Activated CD4-positive, alpha-beta T cell treated with anti-CD3 and anti-CD28 coated beads, Interleukin-2, Interleukin-4, amounts not matched to agents 100 ng/mL and 50 ng/mL, durations not matched to agents 16 hours and 8 hours (primary cell): ENCODE data around the gene ZMPSTE24.

Source experiments
- DNase-seq: peaks from one replicate; pipeline ENCODE4 v3.0.0-alpha.2; 2020; ENCODE audit warnings: low spot score

Gene ZMPSTE24

GRCh38 chr1:40264354-40264781, 6.3 kb downstream of the ZMPSTE24 start:
- peak; percentile 68 for DNase-seq

GRCh38 chr1:40265298-40265697, 7.3 kb downstream of the ZMPSTE24 start:
- DNase-seq = no peak

DNA sequence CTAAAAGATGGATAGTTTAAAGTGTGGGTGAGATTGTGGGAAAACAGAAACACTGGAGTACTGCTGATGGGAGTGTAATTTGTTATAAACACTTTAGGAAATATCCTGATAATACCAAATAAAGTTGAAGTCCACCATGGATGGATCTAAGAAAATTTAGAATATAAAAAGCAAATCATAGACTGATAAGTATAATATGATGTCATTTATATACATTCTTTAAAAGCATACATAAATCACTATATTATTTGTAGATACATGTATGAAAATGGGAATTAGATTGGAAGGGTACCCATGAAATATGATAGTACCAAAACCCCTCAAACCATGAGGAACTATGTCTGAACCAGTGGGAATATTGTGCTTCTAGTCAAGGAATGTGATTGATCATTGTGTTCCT, 7.9 kb downstream of the ZMPSTE24 start:
- DNase-seq = no peak

DNA sequence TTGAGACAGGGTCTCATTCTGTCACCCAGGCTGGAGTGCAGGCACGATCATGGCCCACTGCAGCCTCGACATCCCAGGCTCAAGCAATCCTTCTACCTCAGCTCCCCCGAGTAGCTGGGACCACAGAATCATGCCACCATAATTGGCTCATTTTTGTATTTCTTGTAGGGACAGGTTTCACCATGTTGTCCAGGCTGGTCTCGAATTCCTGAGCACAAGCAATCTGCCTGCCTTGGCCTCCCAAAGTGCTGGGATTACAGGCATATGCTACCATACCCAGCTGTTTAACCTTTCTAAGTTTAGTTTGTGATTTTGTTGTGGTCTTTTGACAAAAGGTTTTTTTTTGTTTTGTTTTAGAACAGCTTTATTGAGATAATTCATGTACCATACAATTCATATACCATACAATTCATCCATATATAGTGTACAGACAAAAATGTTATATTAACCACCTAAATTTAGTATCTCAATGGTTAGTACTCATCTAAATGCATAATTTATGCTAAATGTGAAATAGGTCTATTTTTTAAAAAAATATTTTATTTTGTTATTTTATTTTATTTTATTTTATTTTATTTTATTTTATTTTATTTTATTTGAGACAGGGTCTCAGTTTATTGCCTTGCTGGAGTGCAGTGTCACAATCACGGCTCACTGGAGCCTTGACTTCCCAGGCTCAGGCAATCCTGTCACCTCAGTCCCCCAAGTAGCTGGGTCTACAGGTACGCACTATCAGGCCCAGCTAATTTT, 8.9 kb downstream of the ZMPSTE24 start:
- DNase-seq = no peak

- DNase-seq = no peak
Measured at GRCh38 chr1:40267767-40268187, 9.7 kb downstream of the ZMPSTE24 start.

- no peak for DNase-seq
Measured at GRCh38 chr1:40268211-40268610, 10.2 kb downstream of the ZMPSTE24 start.

- peak; percentile 66 for DNase-seq
Measured at GRCh38 chr1:40270152-40270834, 12.3 kb downstream of the ZMPSTE24 start.

DNA sequence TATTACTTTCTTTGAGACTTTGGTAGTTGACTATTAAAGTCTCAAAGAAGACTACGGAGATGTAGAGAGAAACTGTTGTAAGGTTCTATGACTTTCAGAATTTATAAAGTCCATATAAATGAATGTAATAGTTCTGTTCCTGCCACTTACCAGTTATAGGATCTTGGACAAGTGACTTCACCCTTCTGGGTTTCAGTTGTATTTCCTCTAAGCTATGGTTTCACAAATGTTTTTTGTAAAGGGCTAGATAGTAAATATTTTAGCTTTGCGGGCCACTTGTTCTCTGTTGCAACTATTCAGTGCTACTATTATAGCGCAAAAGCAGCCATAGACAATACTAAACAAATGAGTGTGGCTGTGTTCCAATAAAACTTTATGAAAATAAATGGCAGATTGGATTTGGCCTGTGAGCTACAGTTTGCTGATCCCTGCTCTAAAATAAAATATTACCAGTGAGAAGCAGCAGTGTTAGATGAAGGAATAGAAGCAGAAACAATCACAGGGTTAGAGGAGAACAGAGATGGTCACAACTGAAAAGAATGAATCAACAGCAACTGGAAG, 14.7 kb downstream of the ZMPSTE24 start:
- no peak for DNase-seq

DNA sequence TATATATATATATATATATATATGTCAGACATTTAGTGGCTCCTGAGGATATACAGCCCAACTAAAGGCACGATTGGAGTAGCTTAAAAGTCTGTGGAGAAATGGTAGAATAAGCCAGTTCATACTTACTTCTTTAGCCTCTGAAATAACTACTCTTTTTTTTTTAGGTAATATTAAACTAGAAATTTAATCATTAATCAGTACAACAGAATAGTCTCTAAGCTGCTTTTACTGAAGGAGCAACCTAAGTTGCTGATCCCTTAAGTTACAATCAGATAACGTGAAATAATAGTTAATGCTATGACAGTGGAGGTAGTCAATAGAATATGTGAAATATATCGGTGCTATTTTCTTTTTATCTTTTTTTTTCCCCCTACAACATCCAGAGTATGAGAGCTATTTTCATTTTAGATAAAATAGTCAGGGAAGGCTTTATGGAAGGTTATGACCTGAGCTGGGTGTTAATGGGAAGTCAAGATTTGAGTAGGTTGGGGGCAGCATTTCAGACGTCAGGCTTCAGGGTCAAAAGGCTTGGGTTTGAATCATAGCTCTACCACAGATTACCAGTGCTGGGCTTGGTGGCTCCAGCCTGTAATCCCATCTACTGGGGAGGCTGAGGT, 15.6 kb downstream of the ZMPSTE24 start:
- no peak for DNase-seq

GRCh38 chr1:40274331-40274730, 16.3 kb downstream of the ZMPSTE24 start:
- no peak for DNase-seq

GRCh38 chr1:40276122-40276521, 18.1 kb downstream of the ZMPSTE24 start:
- DNase-seq = no peak

DNA sequence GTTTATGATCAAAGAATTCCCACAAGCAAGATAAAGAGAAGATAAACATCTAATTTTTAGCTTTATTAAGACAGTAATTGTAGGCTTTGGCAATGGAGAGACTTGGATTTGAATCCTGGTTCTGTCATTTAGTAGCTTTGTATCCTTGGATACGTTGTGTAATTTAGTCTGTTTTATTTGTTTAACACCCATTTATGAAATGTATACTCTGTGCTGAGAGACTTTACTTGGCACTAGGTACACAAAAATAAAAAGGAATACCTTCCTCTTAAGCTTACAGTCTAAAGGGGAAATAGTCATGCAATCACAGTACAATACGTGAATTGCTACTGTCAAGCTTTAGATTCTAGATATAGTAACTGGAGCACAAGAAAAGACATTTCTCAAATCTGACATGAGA, 23.8 kb downstream of the ZMPSTE24 start:
- no peak for DNase-seq

DNA sequence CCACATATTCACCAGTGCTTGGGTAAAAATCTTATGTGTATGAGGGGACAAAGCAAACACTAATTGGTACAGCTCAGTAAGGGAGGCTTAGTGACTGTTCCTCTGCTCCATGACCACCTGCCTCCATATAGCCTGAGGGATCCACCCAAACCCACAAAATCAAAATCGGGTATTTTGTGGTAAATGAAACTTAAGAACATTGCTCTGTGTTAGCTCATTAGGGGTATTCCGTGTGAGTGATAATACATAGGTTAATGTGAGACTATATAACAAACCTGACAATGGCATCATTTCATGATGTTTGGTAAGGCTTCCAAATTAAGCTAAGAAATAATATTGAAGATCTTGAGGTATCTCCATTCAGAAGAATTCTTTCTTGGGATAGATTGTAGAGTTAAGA, 33.3 kb downstream of the ZMPSTE24 start:
- no peak for DNase-seq

- no peak for DNase-seq
Measured at GRCh38 chr1:40299366-40300248, 41.6 kb downstream of the ZMPSTE24 start.

- DNase-seq = no peak
Measured at GRCh38 chr1:40300249-40300567, 42.2 kb downstream of the ZMPSTE24 start.

DNA sequence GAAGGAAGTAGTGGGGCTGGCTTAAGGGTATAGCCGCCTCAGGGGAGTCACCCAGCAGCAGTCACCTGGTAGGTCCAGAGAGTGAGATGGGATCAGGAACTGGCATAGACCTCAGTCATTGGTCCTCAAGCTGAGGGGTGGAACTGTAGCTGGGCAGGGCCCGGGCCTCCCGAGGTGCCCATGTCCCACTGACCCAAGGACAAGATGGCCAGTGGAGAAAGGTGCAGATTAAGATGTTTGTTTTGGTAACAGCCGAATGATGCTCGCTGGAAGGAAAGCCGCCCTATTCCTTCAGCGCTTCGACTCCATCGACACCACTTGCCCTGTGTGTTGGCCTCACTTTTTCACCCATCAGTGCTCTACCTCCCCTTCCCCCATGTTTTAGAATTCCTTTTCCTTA, 42.6 kb downstream of the ZMPSTE24 start:
- no peak for DNase-seq

- no peak for DNase-seq
Measured at GRCh38 chr1:40301066-40301465, 43.0 kb downstream of the ZMPSTE24 start.

DNA sequence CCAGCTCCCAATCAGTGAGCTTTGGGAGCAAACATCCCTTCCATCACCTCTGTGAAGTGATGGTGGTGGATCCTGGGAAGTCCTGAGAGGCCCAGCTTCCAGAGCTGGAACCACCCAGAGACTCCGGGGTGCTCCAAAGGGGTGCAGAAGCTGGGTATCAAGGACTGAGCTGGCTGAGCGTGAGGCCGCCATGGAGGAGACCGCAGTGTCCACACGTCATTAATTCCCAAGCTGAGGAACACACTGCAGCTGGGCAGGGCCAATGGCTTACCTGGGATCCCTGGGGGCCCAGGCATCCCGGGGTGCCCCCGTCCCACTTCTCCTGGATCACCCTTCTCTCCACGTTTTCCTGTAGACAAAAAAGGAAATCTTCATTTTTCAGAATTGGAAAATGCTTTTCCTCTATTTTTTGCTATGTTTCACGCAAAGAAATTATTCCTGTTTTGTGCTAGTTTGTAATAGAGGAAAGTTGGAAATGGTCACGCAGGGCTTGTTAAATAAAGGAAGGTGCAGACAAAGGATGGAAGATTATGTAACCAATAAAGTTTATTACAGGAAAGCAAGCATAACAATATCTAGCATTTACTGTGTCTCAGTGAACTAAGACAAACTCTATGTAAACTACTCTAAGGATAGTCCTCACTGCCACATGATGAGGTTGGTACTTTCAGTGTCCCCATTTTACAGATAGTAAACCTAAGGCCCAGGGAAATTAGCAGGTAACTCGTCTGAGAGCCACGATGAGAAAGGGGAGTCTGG, 43.7 kb downstream of the ZMPSTE24 start:
- DNase-seq = no peak

DNA sequence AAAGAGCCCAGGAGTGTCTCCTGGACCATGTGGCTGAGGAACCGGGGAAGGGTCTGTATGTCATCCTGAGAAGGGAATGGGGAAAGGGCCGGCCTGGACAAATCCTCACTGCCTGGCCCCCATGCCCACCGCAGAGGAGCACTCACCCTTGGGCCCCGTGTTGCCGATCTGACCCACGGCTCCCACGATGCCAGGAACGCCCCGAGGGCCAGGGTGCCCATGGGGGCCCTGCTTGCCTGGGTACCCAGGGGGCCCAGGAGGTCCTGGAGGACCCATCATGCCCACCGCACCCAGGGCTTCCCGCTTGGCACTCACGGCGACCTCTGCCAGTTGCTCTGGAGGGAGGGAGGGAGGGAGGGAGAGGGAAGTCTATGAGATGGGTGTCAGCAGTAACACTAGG, 44.4 kb downstream of the ZMPSTE24 start:
- no peak for DNase-seq

DNA sequence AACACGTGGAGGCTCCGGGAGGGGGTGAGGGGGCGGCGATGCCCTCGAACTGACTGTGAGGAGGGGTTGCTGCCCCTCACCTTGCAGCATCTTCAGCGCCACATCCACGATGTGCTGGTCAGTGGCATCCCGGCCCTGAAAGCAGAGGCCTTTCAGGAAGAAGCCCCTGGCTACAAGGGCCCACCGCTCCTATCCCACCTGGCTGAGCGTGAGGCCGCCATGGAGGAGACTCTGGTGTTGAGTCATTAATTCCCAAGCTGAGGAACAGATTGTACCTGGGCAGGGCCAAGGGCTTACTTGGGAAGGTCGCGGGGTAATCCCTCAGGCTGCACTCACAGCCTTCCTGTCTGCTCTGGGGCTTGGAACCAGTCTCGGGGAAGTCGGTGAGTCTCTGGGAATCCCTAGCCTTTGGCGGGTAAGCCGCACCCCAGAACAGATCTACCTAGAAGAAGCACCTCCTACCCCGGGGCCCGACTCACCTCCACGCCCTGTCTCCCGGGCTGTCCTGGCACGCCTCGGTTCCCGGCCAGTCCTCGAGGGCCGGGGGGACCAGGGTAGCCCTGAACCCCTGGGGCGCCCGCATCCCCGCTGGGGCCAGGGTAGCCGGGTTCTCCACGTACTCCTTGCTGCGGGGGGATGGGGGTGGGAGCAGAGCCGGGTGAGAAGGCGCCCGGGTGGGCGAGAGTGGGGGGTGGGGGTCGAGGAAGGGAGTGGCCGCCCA, 45.2 kb downstream of the ZMPSTE24 start:
- no peak for DNase-seq

- DNase-seq = no peak
Measured at GRCh38 chr1:40303790-40304189, 45.8 kb downstream of the ZMPSTE24 start.
